ENCODE measurements around the gene MACROD1. TPM values are rescaled to one million over a fixed set of nuclear protein-coding genes. Genes with fewer than 3 reads are reported as not detected.
A peak's percentile ranks its signal among the peaks of the same experiment; 100 is the strongest.

The MACROD1 gene
- total and polyA plus RNA-seq, 9 of the 15 experiments (the other 6 are each of a cell fraction or from before 2014, with no cell fraction given), result 1.1 to 60.0 (median 26.4) TPM

DNA sequence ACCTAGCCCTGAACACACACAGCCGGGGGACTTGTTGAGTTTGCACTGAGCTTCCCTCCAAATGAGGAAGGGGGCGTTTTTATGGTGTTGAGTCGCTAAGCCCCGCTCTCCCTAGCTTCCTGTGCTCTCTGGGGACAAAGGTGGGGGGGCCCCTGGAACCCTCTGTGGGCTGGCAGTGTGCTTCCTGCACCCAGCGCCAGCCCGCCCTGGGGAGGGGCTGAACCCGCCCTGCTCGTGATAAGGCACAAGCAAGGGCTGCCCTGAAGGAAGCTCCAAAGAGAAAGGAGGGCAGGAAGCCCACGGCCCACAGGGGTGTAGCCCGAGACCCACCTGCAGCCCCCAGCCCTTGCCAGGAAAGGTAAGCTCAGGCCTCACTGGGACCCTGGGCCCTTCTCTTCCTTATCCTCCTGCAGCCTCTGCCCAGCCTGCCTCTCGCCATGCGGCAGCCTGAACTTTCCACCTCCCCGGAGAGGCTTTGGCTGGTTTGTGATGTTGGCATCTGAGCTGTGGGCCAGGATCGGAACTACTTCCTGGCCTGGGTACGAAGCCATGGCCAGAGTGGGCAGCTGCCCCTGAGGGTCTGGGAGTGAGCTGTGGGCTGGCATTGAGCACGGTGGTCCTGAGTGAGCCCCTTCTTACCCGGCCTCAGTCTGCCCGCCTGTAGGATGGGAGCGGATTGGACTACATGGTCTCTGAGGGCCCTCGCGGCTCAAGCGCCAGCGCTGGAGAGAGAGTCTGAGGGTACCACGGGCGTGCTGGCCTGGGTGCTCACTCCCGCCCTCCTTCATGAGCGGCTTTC lies 40.7 kb upstream of the MACROD1 start, which contains the start of gene FERMT3 (continued):
- TF ChIP-seq, protein P1, sequence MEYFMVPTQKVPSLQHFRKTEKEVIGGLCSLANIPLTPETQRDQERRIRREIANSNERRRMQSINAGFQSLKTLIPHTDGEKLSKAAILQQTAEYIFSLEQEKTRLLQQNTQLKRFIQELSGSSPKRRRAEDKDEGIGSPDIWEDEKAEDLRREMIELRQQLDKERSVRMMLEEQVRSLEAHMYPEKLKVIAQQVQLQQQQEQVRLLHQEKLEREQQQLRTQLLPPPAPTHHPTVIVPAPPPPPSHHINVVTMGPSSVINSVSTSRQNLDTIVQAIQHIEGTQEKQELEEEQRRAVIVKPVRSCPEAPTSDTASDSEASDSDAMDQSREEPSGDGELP (CRISPR knock-in tag; IDR thresholded peaks at IDR 0.05; ENCODE audit: borderline replicate concordance), result peak; percentile 24; the same call in 1 of the 2 replicates
- peak; percentile 75 for TF ChIP-seq SUPT5H (IDR thresholded peaks at IDR 0.05)
- TF ChIP-seq ZKSCAN3 (CRISPR knock-in tag; IDR thresholded peaks at IDR 0.05), result 0 out of 2 replicates have a peak, but pooled peaks have one; percentile 22
- peak; percentile 65; the same call in 1 of the 2 replicates for TF ChIP-seq HDGF (IDR thresholded peaks at IDR 0.05)
- peak; percentile 56; the same call in 1 of the 2 replicates for TF ChIP-seq ZBTB7A (IDR thresholded peaks at IDR 0.05; ENCODE audit: borderline replicate concordance, control insufficient read depth, low read depth, low read length)
- TF ChIP-seq, protein P2, sequence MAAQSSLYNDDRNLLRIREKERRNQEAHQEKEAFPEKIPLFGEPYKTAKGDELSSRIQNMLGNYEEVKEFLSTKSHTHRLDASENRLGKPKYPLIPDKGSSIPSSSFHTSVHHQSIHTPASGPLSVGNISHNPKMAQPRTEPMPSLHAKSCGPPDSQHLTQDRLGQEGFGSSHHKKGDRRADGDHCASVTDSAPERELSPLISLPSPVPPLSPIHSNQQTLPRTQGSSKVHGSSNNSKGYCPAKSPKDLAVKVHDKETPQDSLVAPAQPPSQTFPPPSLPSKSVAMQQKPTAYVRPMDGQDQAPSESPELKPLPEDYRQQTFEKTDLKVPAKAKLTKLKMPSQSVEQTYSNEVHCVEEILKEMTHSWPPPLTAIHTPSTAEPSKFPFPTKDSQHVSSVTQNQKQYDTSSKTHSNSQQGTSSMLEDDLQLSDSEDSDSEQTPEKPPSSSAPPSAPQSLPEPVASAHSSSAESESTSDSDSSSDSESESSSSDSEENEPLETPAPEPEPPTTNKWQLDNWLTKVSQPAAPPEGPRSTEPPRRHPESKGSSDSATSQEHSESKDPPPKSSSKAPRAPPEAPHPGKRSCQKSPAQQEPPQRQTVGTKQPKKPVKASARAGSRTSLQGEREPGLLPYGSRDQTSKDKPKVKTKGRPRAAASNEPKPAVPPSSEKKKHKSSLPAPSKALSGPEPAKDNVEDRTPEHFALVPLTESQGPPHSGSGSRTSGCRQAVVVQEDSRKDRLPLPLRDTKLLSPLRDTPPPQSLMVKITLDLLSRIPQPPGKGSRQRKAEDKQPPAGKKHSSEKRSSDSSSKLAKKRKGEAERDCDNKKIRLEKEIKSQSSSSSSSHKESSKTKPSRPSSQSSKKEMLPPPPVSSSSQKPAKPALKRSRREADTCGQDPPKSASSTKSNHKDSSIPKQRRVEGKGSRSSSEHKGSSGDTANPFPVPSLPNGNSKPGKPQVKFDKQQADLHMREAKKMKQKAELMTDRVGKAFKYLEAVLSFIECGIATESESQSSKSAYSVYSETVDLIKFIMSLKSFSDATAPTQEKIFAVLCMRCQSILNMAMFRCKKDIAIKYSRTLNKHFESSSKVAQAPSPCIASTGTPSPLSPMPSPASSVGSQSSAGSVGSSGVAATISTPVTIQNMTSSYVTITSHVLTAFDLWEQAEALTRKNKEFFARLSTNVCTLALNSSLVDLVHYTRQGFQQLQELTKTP (IDR thresholded peaks at IDR 0.05; ENCODE audit: low read depth in 1 of 2, partially characterized antibody in 2 of 2), result no peak
- TF ChIP-seq MEF2D (tag; conservative IDR thresholded peaks at IDR 0.05; ENCODE audit: low read depth), result no peak
- no peak for TF ChIP-seq FOXJ3 (CRISPR knock-in tag; IDR thresholded peaks at IDR 0.05)
- 0 out of 2 replicates have a peak, but pooled peaks have one; percentile 8 for TF ChIP-seq ZSCAN32 (CRISPR knock-in tag; IDR thresholded peaks at IDR 0.05)
- no peak; the same call in 1 of the 2 replicates for TF ChIP-seq ZNF282 (CRISPR knock-in tag; IDR thresholded peaks at IDR 0.05)
- TF ChIP-seq LCOR (CRISPR knock-in tag; IDR thresholded peaks at IDR 0.05), result no peak
- peak; percentile 86 for TF ChIP-seq SMAD1 (IDR thresholded peaks at IDR 0.05; ENCODE audit: low read depth, low read length, partially characterized antibody)
- no peak for TF ChIP-seq ETV5 (CRISPR knock-in tag; IDR thresholded peaks at IDR 0.05; ENCODE audit: low read depth)
- TF ChIP-seq ZZZ3 (IDR thresholded peaks at IDR 0.05), result no peak
- TF ChIP-seq BRF1 (IDR thresholded peaks at IDR 0.05; ENCODE audit: borderline replicate concordance, extremely low read depth, insufficient read length), result no peak
- TF ChIP-seq, protein P3, sequence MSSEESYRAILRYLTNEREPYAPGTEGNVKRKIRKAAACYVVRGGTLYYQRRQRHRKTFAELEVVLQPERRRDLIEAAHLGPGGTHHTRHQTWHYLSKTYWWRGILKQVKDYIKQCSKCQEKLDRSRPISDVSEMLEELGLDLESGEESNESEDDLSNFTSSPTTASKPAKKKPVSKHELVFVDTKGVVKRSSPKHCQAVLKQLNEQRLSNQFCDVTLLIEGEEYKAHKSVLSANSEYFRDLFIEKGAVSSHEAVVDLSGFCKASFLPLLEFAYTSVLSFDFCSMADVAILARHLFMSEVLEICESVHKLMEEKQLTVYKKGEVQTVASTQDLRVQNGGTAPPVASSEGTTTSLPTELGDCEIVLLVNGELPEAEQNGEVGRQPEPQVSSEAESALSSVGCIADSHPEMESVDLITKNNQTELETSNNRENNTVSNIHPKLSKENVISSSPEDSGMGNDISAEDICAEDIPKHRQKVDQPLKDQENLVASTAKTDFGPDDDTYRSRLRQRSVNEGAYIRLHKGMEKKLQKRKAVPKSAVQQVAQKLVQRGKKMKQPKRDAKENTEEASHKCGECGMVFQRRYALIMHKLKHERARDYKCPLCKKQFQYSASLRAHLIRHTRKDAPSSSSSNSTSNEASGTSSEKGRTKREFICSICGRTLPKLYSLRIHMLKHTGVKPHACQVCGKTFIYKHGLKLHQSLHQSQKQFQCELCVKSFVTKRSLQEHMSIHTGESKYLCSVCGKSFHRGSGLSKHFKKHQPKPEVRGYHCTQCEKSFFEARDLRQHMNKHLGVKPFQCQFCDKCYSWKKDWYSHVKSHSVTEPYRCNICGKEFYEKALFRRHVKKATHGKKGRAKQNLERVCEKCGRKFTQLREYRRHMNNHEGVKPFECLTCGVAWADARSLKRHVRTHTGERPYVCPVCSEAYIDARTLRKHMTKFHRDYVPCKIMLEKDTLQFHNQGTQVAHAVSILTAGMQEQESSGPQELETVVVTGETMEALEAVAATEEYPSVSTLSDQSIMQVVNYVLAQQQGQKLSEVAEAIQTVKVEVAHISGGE (CRISPR knock-in tag; IDR thresholded peaks at IDR 0.05), result 0 out of 6 replicates have a peak, but pooled peaks of 1 of the 3 experiments have one; percentile 18
- TF ChIP-seq ZNF217 (CRISPR knock-in tag; IDR thresholded peaks at IDR 0.05), result no peak
- peak in 1 of 2 experiments; percentile 11; a peak in 1 of 4 replicates for TF ChIP-seq RAD21 (CRISPR knock-in tag; conservative IDR thresholded peaks at IDR 0.05 in 1 of 2, IDR thresholded peaks at IDR 0.05 in 1 of 2)
- no peak for TF ChIP-seq PHF20 (IDR thresholded peaks at IDR 0.05; ENCODE audit: partially characterized antibody)
